ENCODE results near the gene KCNK10.

The KCNK10 gene

GRCh38 chr14:88185843-88186242, 137.2 kb downstream of the KCNK10 start:
- TF ChIP-seq, protein P1, sequence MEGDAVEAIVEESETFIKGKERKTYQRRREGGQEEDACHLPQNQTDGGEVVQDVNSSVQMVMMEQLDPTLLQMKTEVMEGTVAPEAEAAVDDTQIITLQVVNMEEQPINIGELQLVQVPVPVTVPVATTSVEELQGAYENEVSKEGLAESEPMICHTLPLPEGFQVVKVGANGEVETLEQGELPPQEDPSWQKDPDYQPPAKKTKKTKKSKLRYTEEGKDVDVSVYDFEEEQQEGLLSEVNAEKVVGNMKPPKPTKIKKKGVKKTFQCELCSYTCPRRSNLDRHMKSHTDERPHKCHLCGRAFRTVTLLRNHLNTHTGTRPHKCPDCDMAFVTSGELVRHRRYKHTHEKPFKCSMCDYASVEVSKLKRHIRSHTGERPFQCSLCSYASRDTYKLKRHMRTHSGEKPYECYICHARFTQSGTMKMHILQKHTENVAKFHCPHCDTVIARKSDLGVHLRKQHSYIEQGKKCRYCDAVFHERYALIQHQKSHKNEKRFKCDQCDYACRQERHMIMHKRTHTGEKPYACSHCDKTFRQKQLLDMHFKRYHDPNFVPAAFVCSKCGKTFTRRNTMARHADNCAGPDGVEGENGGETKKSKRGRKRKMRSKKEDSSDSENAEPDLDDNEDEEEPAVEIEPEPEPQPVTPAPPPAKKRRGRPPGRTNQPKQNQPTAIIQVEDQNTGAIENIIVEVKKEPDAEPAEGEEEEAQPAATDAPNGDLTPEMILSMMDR (IDR thresholded peaks at IDR 0.05; ENCODE audit: low read length, missing control alignments) = no peak
- DNase-seq (ENCODE audit: low read depth) = no peak
- H3K4me3 ChIP-seq (replicated peaks; ENCODE audit: low read depth, low read length) = no peak overlapping the region

GRCh38 chr14:88184956-88185355, 138.1 kb downstream of the KCNK10 start:
- TF ChIP-seq, protein P1 (IDR thresholded peaks at IDR 0.05; ENCODE audit: low read length, missing control alignments) = no peak
- no peak overlapping the region for H3K4me3 ChIP-seq (replicated peaks; ENCODE audit: low read depth, low read length)
- no peak for DNase-seq (ENCODE audit: low read depth)

DNA sequence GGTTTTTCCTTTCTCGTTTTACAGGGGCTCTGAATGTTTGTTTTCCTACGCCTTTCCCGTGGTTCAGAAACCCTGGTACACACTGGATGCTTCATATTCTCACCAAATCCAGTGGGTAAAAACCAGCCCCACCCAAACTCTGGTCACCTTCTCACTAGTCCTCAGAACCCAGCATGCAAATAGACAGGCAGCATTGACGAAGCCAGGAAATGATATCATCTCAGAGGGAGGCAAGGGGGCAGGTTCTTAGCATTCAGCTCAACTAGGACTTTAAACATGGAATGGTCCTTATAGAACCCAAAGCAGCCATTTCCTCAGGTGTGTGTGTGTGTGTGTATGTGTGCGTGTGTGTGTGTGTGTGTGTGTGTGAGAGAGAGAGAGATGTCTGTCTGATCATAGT, 142.0 kb downstream of the KCNK10 start:
- H3K4me3 ChIP-seq (replicated peaks; ENCODE audit: low read depth, low read length) = no peak overlapping the region
- TF ChIP-seq, protein P1 (IDR thresholded peaks at IDR 0.05; ENCODE audit: low read length, missing control alignments) = no peak
- DNase-seq (ENCODE audit: low read depth) = no peak

- DNase-seq (ENCODE audit: low read depth) = no peak
- no peak overlapping the region for H3K4me3 ChIP-seq (replicated peaks; ENCODE audit: low read depth, low read length)
- TF ChIP-seq, protein P1 (IDR thresholded peaks at IDR 0.05; ENCODE audit: low read length, missing control alignments) = no peak
Measured at GRCh38 chr14:88179716-88180115, 143.4 kb downstream of the KCNK10 start.

GRCh38 chr14:88170333-88170732, 152.7 kb downstream of the KCNK10 start:
- TF ChIP-seq, protein P1 (IDR thresholded peaks at IDR 0.05; ENCODE audit: low read length, missing control alignments) = no peak
- H3K4me3 ChIP-seq (replicated peaks; ENCODE audit: low read depth, low read length) = no peak overlapping the region
- no peak for DNase-seq (ENCODE audit: low read depth)

DNA sequence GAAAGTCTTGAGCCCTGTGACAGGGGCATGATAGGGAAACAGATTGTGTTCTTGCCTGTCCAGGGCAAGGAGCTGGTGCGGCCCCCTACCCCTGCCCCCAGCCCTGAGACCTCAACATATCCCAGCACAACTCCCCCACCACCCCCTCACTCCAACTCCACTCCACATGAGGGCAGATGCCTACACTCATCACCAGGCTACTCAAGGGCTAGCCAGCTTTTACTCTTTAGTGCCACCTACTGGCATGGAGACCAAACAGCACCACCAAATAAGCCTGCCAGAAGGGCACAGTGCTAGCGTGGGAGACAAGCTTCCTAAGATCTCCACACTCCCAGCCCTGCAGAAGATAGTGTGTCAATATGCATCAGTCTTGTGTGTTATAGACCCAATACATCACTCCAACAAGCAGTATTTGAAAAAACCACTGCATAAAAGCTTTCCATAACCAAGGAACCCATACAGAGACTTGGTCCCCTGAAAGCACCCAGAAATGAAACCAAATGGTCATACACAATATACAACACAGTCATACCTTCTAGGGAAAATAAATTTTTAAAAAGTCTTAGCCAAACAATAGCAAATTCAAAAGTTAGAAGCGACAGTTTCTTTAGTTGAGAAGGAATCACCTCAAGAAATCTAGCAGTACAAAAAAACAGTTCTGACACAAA, 154.4 kb downstream of the KCNK10 start:
- H3K4me3 ChIP-seq (replicated peaks; ENCODE audit: low read depth, low read length) = no peak overlapping the region
- TF ChIP-seq, protein P1 (IDR thresholded peaks at IDR 0.05; ENCODE audit: low read length, missing control alignments) = peak; percentile 91
- DNase-seq (ENCODE audit: low read depth) = peak; percentile 63

- no peak overlapping the region for H3K4me3 ChIP-seq (replicated peaks; ENCODE audit: low read depth, low read length)
- no peak for DNase-seq (ENCODE audit: low read depth)
Measured at GRCh38 chr14:88168025-88168424, 155.0 kb downstream of the KCNK10 start.

More at GRCh38 chr14:88168025-88168424, 155.0 kb downstream of the KCNK10 start:
- TF ChIP-seq, protein P1 (IDR thresholded peaks at IDR 0.05; ENCODE audit: low read length, missing control alignments) = no peak

Measured in fibroblast of pulmonary artery (primary cell).